Measurements from ENCODE around the gene S100A4.

Gene S100A4

DNA sequence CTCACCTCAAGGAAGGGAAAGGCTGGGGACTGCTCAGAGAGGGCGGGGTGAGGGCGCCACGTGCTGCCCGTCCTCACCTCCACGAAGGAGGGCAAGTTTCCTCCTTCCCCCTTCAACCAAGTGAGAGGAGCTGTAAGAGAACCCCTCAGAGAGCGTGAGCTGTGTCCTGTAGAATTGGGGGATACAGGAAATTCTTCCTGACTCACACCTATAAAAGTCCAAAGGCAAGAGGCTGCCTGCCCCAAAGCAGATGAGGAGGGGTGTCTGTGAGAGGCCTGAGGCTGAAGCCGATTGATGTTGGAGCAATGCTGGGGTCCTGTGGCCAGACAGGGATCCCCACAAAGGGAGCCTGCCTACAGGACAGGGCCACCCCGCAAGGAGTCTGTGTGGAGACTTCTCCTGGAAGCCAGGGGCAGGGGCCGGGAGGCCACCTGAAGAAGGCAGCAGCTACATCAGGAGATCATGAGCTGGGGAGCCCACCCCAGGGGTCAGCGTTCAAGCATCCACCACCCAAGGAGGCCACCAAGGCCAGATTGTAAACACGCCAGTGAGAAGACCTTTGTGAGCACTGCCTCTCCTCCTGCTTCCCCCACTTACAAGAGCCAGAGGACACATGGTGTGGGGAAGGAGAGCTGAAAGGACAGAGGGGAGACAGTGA lies 37.6 kb downstream of the S100A4 start:
- H3K27ac ChIP-seq: no peak overlapping the region
- TF ChIP-seq, protein P1, sequence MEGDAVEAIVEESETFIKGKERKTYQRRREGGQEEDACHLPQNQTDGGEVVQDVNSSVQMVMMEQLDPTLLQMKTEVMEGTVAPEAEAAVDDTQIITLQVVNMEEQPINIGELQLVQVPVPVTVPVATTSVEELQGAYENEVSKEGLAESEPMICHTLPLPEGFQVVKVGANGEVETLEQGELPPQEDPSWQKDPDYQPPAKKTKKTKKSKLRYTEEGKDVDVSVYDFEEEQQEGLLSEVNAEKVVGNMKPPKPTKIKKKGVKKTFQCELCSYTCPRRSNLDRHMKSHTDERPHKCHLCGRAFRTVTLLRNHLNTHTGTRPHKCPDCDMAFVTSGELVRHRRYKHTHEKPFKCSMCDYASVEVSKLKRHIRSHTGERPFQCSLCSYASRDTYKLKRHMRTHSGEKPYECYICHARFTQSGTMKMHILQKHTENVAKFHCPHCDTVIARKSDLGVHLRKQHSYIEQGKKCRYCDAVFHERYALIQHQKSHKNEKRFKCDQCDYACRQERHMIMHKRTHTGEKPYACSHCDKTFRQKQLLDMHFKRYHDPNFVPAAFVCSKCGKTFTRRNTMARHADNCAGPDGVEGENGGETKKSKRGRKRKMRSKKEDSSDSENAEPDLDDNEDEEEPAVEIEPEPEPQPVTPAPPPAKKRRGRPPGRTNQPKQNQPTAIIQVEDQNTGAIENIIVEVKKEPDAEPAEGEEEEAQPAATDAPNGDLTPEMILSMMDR (conservative IDR thresholded peaks at IDR 0.05): no peak
- TF ChIP-seq ZFX (IDR thresholded peaks at IDR 0.05): no peak

DNA sequence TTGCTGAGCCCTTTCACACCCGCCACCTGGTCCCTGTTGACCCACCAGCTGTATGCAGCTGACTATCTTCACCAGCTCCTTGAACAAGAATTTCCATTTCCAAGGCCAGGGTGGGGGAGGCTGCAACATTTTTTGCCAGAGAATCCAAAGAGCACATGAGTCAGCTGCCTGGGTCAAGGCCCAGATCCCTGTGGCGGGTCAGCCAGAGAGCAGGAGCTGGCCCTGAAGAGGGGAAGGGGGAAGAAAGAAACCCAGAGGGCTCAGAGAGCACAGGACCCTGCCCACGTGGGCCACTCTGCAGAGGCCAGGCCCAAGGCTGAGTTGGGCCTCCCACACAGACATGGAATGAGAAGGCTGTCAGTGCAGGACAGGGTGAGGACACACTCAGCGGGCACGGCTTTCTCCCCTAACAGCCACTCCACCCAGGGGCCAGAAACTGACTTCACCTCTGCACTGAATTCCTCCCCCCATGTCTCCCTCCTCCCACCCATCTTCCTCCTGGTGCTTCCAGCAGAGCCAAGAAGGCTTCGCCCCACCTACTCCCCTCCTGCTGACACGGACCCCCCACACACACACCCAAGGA lies 38.7 kb downstream of the S100A4 start:
- TF ChIP-seq, protein P1 (conservative IDR thresholded peaks at IDR 0.05): no peak
- no peak for TF ChIP-seq ZFX (IDR thresholded peaks at IDR 0.05)
- H3K27ac ChIP-seq: no peak overlapping the region

DNA sequence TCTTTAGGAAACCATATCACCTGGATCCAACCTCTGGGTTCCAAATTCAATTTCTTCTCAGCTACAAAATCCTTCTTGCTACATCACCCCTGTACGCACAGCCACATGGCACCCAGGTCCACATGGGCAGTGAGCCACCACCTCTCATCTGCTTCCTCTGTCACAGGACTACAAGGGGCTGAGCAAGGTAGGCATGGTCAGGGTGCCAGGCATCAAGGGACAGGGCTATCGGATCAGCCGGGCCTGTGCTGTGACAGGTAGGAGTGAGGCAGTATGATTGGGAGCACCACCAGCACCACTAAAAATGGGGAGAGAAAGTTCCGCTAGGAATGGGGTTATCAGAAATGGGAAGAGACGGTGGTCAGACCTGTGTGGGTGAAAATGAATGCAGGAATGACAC lies 39.2 kb downstream of the S100A4 start:
- TF ChIP-seq ZFX (IDR thresholded peaks at IDR 0.05): no peak
- TF ChIP-seq, protein P1 (conservative IDR thresholded peaks at IDR 0.05): no peak
- H3K27ac ChIP-seq: no peak overlapping the region

DNA sequence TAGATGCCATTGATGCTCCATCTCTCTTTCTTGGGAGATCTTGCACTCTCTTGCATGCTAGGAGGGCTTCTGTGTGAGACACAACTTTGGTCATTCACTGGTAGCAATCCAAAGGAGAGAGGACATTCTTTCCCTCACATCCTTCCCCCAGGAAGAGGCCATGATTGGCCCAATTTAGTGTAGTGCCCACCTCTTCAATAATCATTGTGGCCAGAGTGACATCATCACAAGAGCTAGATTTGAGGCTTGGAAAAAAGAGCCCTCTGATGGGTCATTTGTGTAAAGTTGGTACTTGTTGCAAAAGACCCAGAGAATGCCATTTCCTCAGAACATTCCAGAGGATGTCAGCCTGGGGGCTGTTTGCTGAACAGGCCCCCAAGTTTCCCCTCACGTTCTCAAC lies 40.0 kb downstream of the S100A4 start:
- H3K27ac ChIP-seq: no peak overlapping the region
- TF ChIP-seq, protein P1 (conservative IDR thresholded peaks at IDR 0.05): no peak
- no peak for TF ChIP-seq ZFX (IDR thresholded peaks at IDR 0.05)

DNA sequence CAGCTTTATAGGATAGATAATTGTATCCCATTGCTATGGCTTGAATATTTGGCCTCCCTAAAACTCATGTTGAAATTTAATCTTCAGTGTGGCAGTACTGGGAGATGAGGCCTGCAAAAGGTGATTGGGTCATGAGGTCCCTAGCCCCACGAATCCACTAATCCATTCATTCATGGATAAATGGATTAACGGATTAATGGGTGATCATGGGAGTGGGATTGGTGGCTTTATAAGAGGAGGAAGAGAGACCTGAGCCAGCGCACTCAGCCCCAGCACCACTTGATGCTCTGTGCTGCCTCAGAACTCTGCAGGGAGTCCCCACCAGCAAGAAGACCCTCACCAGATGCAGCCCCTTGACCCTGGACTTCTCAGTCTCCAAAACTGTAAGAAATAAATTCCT lies 41.8 kb downstream of the S100A4 start:
- H3K27ac ChIP-seq: no peak overlapping the region
- no peak for TF ChIP-seq ZFX (IDR thresholded peaks at IDR 0.05)
- TF ChIP-seq, protein P1 (conservative IDR thresholded peaks at IDR 0.05): no peak

DNA sequence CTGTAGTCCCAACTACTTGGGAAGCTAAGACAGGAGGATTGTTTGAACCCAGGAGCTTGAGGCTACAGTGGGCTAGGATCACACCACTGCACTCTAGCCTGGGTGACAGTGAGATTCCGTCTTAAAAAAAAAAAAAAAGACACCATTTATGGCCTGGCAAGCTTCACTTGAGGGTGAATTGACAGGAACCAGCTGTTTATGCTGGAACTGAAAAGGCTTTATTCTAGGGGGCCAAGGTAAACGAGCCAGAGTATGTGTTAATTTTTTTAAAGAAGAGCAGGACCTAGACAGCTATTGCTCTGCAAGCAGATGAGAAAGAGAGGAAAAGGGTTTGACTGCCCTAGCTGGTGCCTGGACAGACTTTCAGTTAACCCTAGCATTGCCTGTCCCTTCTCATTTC lies 46.9 kb downstream of the S100A4 start:
- no peak overlapping the region for H3K27ac ChIP-seq
- TF ChIP-seq, protein P1 (conservative IDR thresholded peaks at IDR 0.05): no peak
- TF ChIP-seq ZFX (IDR thresholded peaks at IDR 0.05): no peak

DNA sequence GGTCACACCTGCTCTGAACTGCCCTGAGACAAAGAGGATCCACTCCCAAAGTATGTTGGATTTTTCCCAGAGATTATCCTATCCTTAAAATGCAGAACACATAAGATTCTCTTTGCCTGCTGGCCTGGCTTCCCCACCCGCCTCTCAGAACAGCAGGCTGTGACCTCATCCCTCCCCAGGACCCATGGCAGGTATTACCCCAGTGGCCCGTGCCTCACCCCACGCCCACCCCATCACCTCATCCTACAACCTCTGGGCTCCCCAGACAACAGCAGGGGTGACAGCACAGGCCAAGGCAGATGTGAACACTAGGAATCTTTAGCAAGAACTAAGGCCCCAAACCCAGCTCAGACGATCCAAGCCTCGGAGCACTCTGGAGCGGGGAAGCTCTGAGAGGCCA lies 50.1 kb downstream of the S100A4 start:
- TF ChIP-seq ZFX (IDR thresholded peaks at IDR 0.05): no peak
- TF ChIP-seq, protein P1 (conservative IDR thresholded peaks at IDR 0.05): no peak
- no peak overlapping the region for H3K27ac ChIP-seq

All from C4-2B (cell line).